ENCODE results near the gene TYR.
"Not testable (repeated sequence)": the region's sequence is repeated elsewhere in the genome, so short reads cannot be mapped to it uniquely, and the experiment has no call there.

DNA sequence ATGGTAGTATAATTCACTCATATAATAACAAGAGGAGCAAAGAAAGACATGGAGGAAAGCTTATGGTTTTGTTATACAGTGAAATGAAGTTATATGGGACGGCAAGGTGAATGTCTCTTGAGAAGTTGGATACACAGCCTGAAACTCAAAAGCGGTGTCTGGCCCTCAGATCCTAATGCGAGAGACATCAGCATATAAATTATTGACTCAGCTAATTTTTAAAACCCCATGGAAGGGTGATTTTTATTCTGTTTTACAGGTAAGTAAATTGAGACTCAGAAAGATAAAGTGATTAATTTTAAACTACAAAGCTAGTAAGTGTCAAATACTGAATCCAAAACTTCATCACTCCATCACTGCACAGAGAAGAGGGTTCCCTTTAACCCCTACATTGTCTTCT, 110.3 kb downstream of the TYR start:
- TF ChIP-seq, protein P1, sequence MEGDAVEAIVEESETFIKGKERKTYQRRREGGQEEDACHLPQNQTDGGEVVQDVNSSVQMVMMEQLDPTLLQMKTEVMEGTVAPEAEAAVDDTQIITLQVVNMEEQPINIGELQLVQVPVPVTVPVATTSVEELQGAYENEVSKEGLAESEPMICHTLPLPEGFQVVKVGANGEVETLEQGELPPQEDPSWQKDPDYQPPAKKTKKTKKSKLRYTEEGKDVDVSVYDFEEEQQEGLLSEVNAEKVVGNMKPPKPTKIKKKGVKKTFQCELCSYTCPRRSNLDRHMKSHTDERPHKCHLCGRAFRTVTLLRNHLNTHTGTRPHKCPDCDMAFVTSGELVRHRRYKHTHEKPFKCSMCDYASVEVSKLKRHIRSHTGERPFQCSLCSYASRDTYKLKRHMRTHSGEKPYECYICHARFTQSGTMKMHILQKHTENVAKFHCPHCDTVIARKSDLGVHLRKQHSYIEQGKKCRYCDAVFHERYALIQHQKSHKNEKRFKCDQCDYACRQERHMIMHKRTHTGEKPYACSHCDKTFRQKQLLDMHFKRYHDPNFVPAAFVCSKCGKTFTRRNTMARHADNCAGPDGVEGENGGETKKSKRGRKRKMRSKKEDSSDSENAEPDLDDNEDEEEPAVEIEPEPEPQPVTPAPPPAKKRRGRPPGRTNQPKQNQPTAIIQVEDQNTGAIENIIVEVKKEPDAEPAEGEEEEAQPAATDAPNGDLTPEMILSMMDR (conservative IDR thresholded peaks at IDR 0.05) = not testable (repeated sequence)
- not testable (repeated sequence) for TF ChIP-seq ZFX (IDR thresholded peaks at IDR 0.05)

Data from C4-2B (cell line).